T-cell (primary cell): ENCODE measurements around the gene DYNC1H1. TPM values are rescaled to one million over a fixed set of nuclear protein-coding genes. Genes with fewer than 3 reads are reported as not detected.

Experiments
- ATAC-seq, 4 experiments: fragments of 200-7000 bp in 3 of 4; fragments of 150-1000 bp in 1 of 4; cut with Tn5 transposase; replicated peaks in 1 of 4; 1 replicate in 3 of 4; 2 replicates in 1 of 4; pipeline ENCODE4 v1.10.0; 2021; ENCODE audit warnings: moderate library complexity in 3 of 4, mild to moderate bottlenecking in 2 of 4, moderate number of reproducible peaks in 1 of 4
- CTCF ChIA-PET, 2 donors: fragments of 300-600 bp; sonication (Branson Sonifier 250); formaldehyde crosslinking; loops; one replicate each; lab custom pipeline; 2022; ENCODE audit warnings: antibody characterized with exemption in 2 of 2; lab: Charles Lee
- POLR2A ChIA-PET, 2 donors: fragments of 300-600 bp; sonication (Branson Sonifier 250); formaldehyde crosslinking; loops; one replicate each; lab custom pipeline; 2022; ENCODE audit warnings: antibody characterized with exemption in 2 of 2; lab: Charles Lee
- DNase-seq, 35 experiments: peaks; one replicate each; pipeline versions ENCODE4 v3.0.0 to v3.0.0-alpha.2; 2013 to 2023
- H3K27ac ChIP-seq: one replicate; pipeline ENCODE4 v1.5.1; 2013; ENCODE audit warnings: low read length
- H3K27me3 ChIP-seq, 2 experiments: replicated peaks in 1 of 2; 1 replicate in 1 of 2; 2 replicates in 1 of 2; pipeline versions ENCODE4 v1.6.1 to v1.7.0; 2013; ENCODE audit warnings: low read length in 1 of 2, mixed read lengths in 1 of 2; ENCODE audit not compliant: control insufficient read depth in 2 of 2, insufficient read depth in 2 of 2; ENCODE audit errors: extremely low read depth in 1 of 2
- H3K36me3 ChIP-seq, 2 donors: 1 replicate in 1 of 2; 2 replicates in 1 of 2; pipeline versions ENCODE4 v1.6.1 to v1.7.0; 2013; ENCODE audit warnings: low read length in 1 of 2; ENCODE audit not compliant: control insufficient read depth in 2 of 2, insufficient read depth in 1 of 2; ENCODE audit errors: extremely low read depth in 1 of 2
- H3K4me1 ChIP-seq, 2 experiments: 1 replicate in 1 of 2; 2 replicates in 1 of 2; pipeline versions ENCODE4 v1.6.1 to v1.7.0; 2013; ENCODE audit warnings: low read length in 2 of 2, mixed read lengths in 1 of 2; ENCODE audit not compliant: insufficient read depth in 2 of 2, control insufficient read depth in 1 of 2; ENCODE audit errors: extremely low read depth in 1 of 2
- H3K4me3 ChIP-seq, 2 donors: 1 replicate in 1 of 2; 2 replicates in 1 of 2; pipeline versions ENCODE4 v1.5.1 to v1.7.0; 2013; ENCODE audit warnings: mild to moderate bottlenecking in 2 of 2, low read length in 1 of 2, moderate library complexity in 1 of 2; ENCODE audit not compliant: control insufficient read depth in 1 of 2; ENCODE audit errors: extremely low read depth in 1 of 2
- H3K9me3 ChIP-seq: 2 replicates; pipeline ENCODE4 v1.7.0; 2013
- H3K27ac Mint-ChIP-seq, 2 donors: one replicate each; pipeline ENCODE4 v1.8.0; 2020 to 2021; ENCODE audit warnings: mild to moderate bottlenecking in 2 of 2, mixed read lengths in 2 of 2
- H3K27me3 Mint-ChIP-seq, 2 donors: one replicate each; pipeline ENCODE4 v1.8.0; 2021 to 2022; ENCODE audit warnings: mixed read lengths in 2 of 2
- H3K36me3 Mint-ChIP-seq: one replicate; pipeline ENCODE4 v1.8.0; 2021; ENCODE audit warnings: mixed read lengths
- H3K4me1 Mint-ChIP-seq, 3 donors: one replicate each; pipeline ENCODE4 v1.8.0; 2020 to 2022; ENCODE audit warnings: mixed read lengths in 3 of 3, mild to moderate bottlenecking in 1 of 3
- H3K4me3 Mint-ChIP-seq, 3 donors: one replicate each; pipeline ENCODE4 v1.8.0; 2020 to 2022; ENCODE audit warnings: mild to moderate bottlenecking in 3 of 3, mixed read lengths in 3 of 3, moderate library complexity in 3 of 3
- H3K9me3 Mint-ChIP-seq, 3 donors: one replicate each; pipeline ENCODE4 v1.8.0; 2020 to 2022; ENCODE audit warnings: mixed read lengths in 3 of 3
- WGBS: methylation state at CpG from one replicate; pipeline ENCODE4 v1.1.5; 2013; ENCODE audit warnings: missing lambda C conversion rate; ENCODE audit not compliant: insufficient coverage; 5-methylcytosine and 5-hydroxymethylcytosine counted together
- total RNA-seq, 35 experiments: library from RNA in 6 of 35; stranded (reverse) in 6 of 35; fragments of 120-200 nt in 1 of 35; gene quantifications; one replicate each; pipeline versions ENCODE4 v1.2.1 to v1.2.4 and lab custom pipeline; 2013 to 2026

DYNC1H1 gene
- total RNA-seq, 5 donors from 2014 or later (not counting 1 experiment from before 2014, with no cell fraction given), result 271 to 310 (median 279) TPM

- Histone ChIP-seq H3K4me3 (no peak overlapping the region), H3K9me3 (no peaks in the 10 kb centered on the region), H3K27me3 (no peaks in the 10 kb centered on the region), H3K27ac (no peak overlapping the region), H3K36me3 (peaks cover 10 to 94% of the 10 kb centered on the region in 2 donors), H3K4me1 (no peaks in the 10 kb centered on the region)
- no peaks in the 10 kb centered on the region for H3K27me3 Mint-ChIP-seq
- WGBS, result 96% methylated on average over 11 of the region's 11 CpGs
- H3K27ac Mint-ChIP-seq, result no peak overlapping the region
- POLR2A ChIA-PET, result no interaction called here
- CTCF ChIA-PET, result no interaction called here
- DNase-seq, result no peak
- H3K36me3 Mint-ChIP-seq, result peaks cover 60% of the 10 kb centered on the region
- no peak for ATAC-seq
- H3K9me3 Mint-ChIP-seq, result no peaks in the 10 kb centered on the region
- H3K4me3 Mint-ChIP-seq, result no peak overlapping the region
- peaks cover 0 to 3% (median 0%) of the 10 kb centered on the region in 3 donors for H3K4me1 Mint-ChIP-seq
Measured at GRCh38 chr14:102034301-102034700, 69.9 kb downstream of the DYNC1H1 start.

DNA sequence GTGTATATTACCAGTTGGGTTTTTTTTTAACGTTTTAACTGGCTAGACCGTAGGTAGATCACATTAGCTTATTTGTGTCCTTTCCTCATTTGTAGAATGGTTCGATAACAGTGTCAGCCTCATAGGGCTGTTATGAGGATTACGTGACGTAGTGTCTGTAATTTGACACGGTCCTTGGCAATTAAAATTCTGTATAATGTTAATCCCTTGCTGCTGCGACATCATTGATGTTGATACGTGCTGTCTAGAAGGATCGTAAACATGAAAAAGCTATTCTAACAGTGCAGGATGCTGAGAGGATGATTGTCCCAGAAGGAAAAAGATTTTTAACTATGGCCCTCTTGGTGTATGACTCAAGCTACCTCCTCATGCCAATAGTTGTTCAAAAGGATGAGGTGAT lies 71.5 kb downstream of the DYNC1H1 start:
- ATAC-seq (no peak), DNase-seq (no peak)
- WGBS, result 100% methylated on average over 6 of the region's 9 CpGs
- Histone ChIP-seq H3K27ac (no peak overlapping the region), H3K4me3 (no peak overlapping the region), H3K36me3 (peaks cover 18 to 94% of the 10 kb centered on the region in 2 donors), H3K4me1 (no peaks in the 10 kb centered on the region), H3K27me3 (no peaks in the 10 kb centered on the region), H3K9me3 (no peaks in the 10 kb centered on the region)
- no peaks in the 10 kb centered on the region for H3K9me3 Mint-ChIP-seq
- peaks cover 60% of the 10 kb centered on the region for H3K36me3 Mint-ChIP-seq
- POLR2A ChIA-PET, result no interaction called here
- H3K4me3 Mint-ChIP-seq, result no peak overlapping the region
- no peak overlapping the region for H3K27ac Mint-ChIP-seq
- CTCF ChIA-PET, result no interaction called here
- H3K27me3 Mint-ChIP-seq, result no peaks in the 10 kb centered on the region
- no peaks in the 10 kb centered on the region for H3K4me1 Mint-ChIP-seq

GRCh38 chr14:102037686-102038085 lies 73.3 kb downstream of the DYNC1H1 start:
- Histone ChIP-seq H3K4me1 (no peaks in the 10 kb centered on the region), H3K4me3 (no peak overlapping the region), H3K36me3 (peaks cover 30 to 94% of the 10 kb centered on the region in 2 donors), H3K27ac (no peak overlapping the region), H3K27me3 (no peaks in the 10 kb centered on the region), H3K9me3 (no peaks in the 10 kb centered on the region)
- DNase-seq (no peak), ATAC-seq (no peak)
- Mint-ChIP-seq H3K4me3 (no peak overlapping the region), H3K27ac (no peak overlapping the region), H3K36me3 (peaks cover 72% of the 10 kb centered on the region), H3K27me3 (no peaks in the 10 kb centered on the region), H3K9me3 (no peaks in the 10 kb centered on the region), H3K4me1 (no peaks in the 10 kb centered on the region)
- POLR2A ChIA-PET, result interaction anchor here in 1 of 2 donors (0.7 kb wide), 1 partner anchor 9 kb away, joined by 7 read pairs; no protein-coding TSS in a partner anchor
- CTCF ChIA-PET, result no interaction called here
- WGBS, result 67% methylated on average over 1 of the region's 1 CpG

DNA sequence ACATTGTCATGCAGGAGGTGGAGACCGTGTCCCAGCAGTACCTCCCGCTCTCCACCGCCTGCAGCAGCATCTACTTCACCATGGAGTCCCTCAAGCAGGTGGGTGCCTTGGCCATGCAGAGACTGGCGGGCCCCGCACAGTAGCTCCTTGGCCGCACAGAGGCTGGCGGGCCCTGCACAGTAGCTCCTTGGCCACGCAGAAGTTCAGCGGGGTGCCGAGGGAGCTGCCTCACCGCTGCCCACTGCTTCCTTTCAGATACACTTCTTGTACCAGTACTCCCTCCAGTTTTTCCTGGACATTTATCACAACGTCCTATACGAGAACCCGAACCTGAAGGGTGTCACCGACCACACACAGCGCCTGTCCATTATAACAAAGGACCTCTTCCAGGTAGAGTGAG lies 74.8 kb downstream of the DYNC1H1 start:
- no peaks in the 10 kb centered on the region for H3K27me3 ChIP-seq
- H3K4me3 Mint-ChIP-seq, result no peak overlapping the region
- H3K36me3 ChIP-seq, result peaks cover 37 to 92% of the 10 kb centered on the region in 2 donors
- H3K4me1 ChIP-seq, result no peaks in the 10 kb centered on the region
- DNase-seq (no peak), ATAC-seq (no peak)
- no peak overlapping the region for H3K27ac Mint-ChIP-seq
- H3K36me3 Mint-ChIP-seq, result peaks cover 68% of the 10 kb centered on the region
- 99% methylated on average over 16 of the region's 16 CpGs for WGBS
- POLR2A ChIA-PET, result no interaction called here
- no peaks in the 10 kb centered on the region for H3K9me3 Mint-ChIP-seq
- H3K9me3 ChIP-seq, result no peaks in the 10 kb centered on the region
- H3K4me1 Mint-ChIP-seq, result no peaks in the 10 kb centered on the region
- CTCF ChIA-PET, result no interaction called here
- H3K4me3 ChIP-seq, result no peak overlapping the region
- H3K27ac ChIP-seq, result no peak overlapping the region
- H3K27me3 Mint-ChIP-seq, result no peaks in the 10 kb centered on the region

DNA sequence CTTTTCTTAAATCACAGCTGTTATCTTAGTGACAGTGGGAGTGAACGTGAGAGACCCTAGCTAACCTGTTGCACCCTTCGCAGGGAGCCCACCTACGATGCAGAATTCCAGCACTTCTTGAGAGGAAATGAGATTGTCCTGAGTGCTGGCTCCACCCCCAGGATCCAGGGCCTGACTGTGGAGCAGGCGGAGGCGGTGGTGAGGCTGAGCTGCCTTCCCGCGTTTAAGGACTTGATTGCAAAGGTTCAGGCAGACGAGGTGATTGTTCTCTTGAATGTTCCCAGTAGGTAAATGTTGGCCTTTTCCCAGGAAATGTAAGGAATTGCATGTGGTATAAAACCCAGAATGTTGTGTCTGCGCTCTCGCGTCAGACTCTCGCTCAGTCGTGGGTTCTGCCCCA lies 75.8 kb downstream of the DYNC1H1 start:
- CTCF ChIA-PET, result no interaction called here
- Histone ChIP-seq H3K4me1 (no peaks in the 10 kb centered on the region), H3K27ac (no peak overlapping the region), H3K36me3 (peaks cover 35 to 92% of the 10 kb centered on the region in 2 donors), H3K4me3 (no peak overlapping the region), H3K27me3 (no peaks in the 10 kb centered on the region), H3K9me3 (no peaks in the 10 kb centered on the region)
- no peak for ATAC-seq
- DNase-seq, result no peak
- POLR2A ChIA-PET, result no interaction called here
- H3K4me1 Mint-ChIP-seq, result no peaks in the 10 kb centered on the region
- H3K27me3 Mint-ChIP-seq, result no peaks in the 10 kb centered on the region
- H3K27ac Mint-ChIP-seq, result no peak overlapping the region
- H3K4me3 Mint-ChIP-seq, result no peak overlapping the region
- peaks cover 66% of the 10 kb centered on the region for H3K36me3 Mint-ChIP-seq
- 98% methylated on average over 13 of the region's 13 CpGs for WGBS
- H3K9me3 Mint-ChIP-seq, result no peaks in the 10 kb centered on the region

DNA sequence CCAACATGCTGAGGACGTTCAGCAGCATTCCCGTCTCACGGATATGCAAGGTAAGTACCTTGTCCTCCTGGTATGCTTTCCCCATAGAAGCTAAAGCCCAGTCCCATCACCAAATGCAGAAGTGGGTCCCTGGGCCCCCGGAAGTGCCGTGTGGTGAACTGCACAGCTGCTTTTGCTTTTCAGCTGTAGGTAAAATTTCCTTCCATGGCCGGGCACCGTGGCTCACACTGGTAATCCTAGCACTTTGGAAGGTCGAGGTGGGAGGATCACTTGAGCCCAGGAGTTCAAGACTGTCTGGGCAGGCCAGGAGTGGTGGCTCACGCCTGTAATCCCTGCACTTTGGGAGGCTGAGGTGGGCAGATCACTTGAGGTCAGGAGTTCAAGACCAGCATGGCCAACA lies 78.3 kb downstream of the DYNC1H1 start:
- Histone ChIP-seq H3K4me1 (no peaks in the 10 kb centered on the region), H3K27ac (no peak overlapping the region), H3K27me3 (no peaks in the 10 kb centered on the region), H3K4me3 (no peak overlapping the region), H3K9me3 (no peaks in the 10 kb centered on the region), H3K36me3 (peaks cover 42 to 88% of the 10 kb centered on the region in 2 donors)
- CTCF ChIA-PET, result no interaction called here
- no peak overlapping the region for H3K4me3 Mint-ChIP-seq
- H3K27me3 Mint-ChIP-seq, result no peaks in the 10 kb centered on the region
- WGBS, result 95% methylated on average over 6 of the region's 9 CpGs
- no peak overlapping the region for H3K27ac Mint-ChIP-seq
- DNase-seq, result no peak
- H3K9me3 Mint-ChIP-seq, result no peaks in the 10 kb centered on the region
- ATAC-seq, result no peak
- H3K36me3 Mint-ChIP-seq, result peaks cover 52% of the 10 kb centered on the region
- H3K4me1 Mint-ChIP-seq, result no peaks in the 10 kb centered on the region
- POLR2A ChIA-PET, result no interaction called here
